Measurements from ENCODE around the gene NELFB.

Gene NELFB

GRCh38 chr9:137220317-137221094, 34.6 kb upstream of the NELFB start:
- H3K36me3 Mint-ChIP-seq (ENCODE audit: low read depth): no peaks in the 10 kb centered on the region
- peaks cover 6% of the 10 kb centered on the region for H3K4me1 Mint-ChIP-seq (ENCODE audit: low read depth)
- no peaks in the 10 kb centered on the region for H3K9me3 Mint-ChIP-seq

GRCh38 chr9:137221095-137221505, 34.0 kb upstream of the NELFB start:
- H3K4me3 Mint-ChIP-seq: no peak overlapping the region
- H3K27ac Mint-ChIP-seq: no peak overlapping the region
- H3K36me3 Mint-ChIP-seq (ENCODE audit: low read depth): no peaks in the 10 kb centered on the region
- H3K9me3 Mint-ChIP-seq: no peaks in the 10 kb centered on the region
- H3K27me3 Mint-ChIP-seq: no peaks in the 10 kb centered on the region
- peaks cover 6% of the 10 kb centered on the region for H3K4me1 Mint-ChIP-seq (ENCODE audit: low read depth)

More at GRCh38 chr9:137220317-137221094, 34.6 kb upstream of the NELFB start:
- H3K4me3 Mint-ChIP-seq: no peak overlapping the region
- no peaks in the 10 kb centered on the region for H3K27me3 Mint-ChIP-seq
- no peak overlapping the region for H3K27ac Mint-ChIP-seq

GRCh38 chr9:137221506-137222111, 33.5 kb upstream of the NELFB start:
- no peak overlapping the region for H3K4me3 Mint-ChIP-seq

DNA sequence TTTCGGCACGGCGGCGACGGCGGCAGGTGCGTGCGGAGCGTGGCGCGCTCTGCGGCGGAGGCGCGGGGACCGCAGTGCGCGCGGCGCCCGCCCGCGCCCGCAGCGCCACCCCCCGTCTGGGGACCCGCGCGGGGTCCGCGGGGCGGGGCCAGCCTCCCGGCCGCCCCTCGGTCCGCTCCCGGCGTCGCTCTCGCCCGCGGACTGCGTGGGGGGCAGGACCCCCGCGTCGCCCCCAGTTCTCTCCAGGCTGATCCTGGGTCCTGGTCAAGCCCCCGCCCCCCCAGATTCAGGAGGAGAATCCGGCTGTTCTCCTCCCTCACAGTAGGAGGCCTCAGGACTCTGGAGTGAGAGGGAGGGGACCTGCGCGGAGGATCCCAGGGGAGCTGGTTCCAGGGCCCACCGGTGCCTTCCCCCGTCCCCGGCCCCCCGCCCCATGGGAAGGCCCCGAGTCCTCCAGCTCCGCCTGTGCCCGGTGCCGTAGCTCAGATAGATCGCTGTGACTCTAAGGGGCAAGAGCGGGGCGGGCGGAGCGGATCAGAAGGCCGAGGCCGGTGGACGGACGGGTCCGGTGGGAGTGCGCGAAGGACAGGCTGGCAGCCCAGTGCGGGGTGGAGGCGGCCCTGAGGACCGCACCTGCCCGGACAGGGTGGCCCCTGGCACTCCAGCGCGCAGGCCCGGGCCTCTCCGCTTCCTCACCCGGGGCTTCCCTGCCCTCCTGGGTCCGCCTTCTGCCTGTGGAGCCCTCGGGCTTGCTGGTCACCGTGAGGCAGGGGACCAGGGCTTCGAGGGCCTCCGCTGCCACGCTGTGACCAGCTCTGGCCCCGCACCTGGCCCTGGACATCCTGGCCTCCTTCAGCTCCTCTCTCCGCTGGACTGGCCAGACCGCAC, 32.7 kb upstream of the NELFB start, which contains the start of gene RNF208:
TSS of gene RNF208 (minus strand) at position 51 of the 888 bp plus-strand sequence. CDS start 1,028 bp downstream, outside the sequence.
- peaks cover under 1% of the 10 kb centered on the region for H3K27me3 Mint-ChIP-seq
- H3K4me1 Mint-ChIP-seq (ENCODE audit: low read depth): peaks cover 6% of the 10 kb centered on the region
- H3K36me3 Mint-ChIP-seq (ENCODE audit: low read depth): no peaks in the 10 kb centered on the region
- peak within 1 kb of the TSS; percentile 83 for H3K4me3 Mint-ChIP-seq
- no peak within 1 kb of the TSS for H3K27ac Mint-ChIP-seq
- no peaks in the 10 kb centered on the region for H3K9me3 Mint-ChIP-seq

More at GRCh38 chr9:137221506-137222111, 33.5 kb upstream of the NELFB start:
- Mint-ChIP-seq H3K27ac (no peak overlapping the region), H3K27me3 (no peaks in the 10 kb centered on the region), H3K36me3 (ENCODE audit: low read depth) (no peaks in the 10 kb centered on the region), H3K4me1 (ENCODE audit: low read depth) (peaks cover 6% of the 10 kb centered on the region), H3K9me3 (no peaks in the 10 kb centered on the region)

- Mint-ChIP-seq H3K27me3 (peaks cover 4% of the 10 kb centered on the region), H3K9me3 (no peaks in the 10 kb centered on the region), H3K4me1 (ENCODE audit: low read depth) (peaks cover 10% of the 10 kb centered on the region), H3K4me3 (peak overlapping the region; percentile 83), H3K36me3 (ENCODE audit: low read depth) (no peaks in the 10 kb centered on the region), H3K27ac (no peak overlapping the region)
Observed at GRCh38 chr9:137223078-137223970, 31.8 kb upstream of the NELFB start.

GRCh38 chr9:137224830-137225694, 30.1 kb upstream of the NELFB start, which contains the start of gene CYSRT1:
CYSRT1 (plus strand) TSS chr9:137225174; CDS start chr9:137225622, 448 bp downstream.
- H3K36me3 Mint-ChIP-seq (ENCODE audit: low read depth): no peaks in the 10 kb centered on the region
- H3K4me3 Mint-ChIP-seq: peak within 1 kb of the TSS; percentile 76
- peaks cover 4% of the 10 kb centered on the region for H3K27me3 Mint-ChIP-seq
- no peaks in the 10 kb centered on the region for H3K9me3 Mint-ChIP-seq
- H3K27ac Mint-ChIP-seq: no peak within 1 kb of the TSS
- peaks cover 10% of the 10 kb centered on the region for H3K4me1 Mint-ChIP-seq (ENCODE audit: low read depth)

GRCh38 chr9:137225699-137226331, 29.3 kb upstream of the NELFB start:
- Mint-ChIP-seq H3K27ac (no peak overlapping the region), H3K9me3 (no peaks in the 10 kb centered on the region), H3K4me3 (no peak overlapping the region), H3K36me3 (ENCODE audit: low read depth) (no peaks in the 10 kb centered on the region), H3K4me1 (ENCODE audit: low read depth) (peaks cover 10% of the 10 kb centered on the region), H3K27me3 (peaks cover 4% of the 10 kb centered on the region)

DNA sequence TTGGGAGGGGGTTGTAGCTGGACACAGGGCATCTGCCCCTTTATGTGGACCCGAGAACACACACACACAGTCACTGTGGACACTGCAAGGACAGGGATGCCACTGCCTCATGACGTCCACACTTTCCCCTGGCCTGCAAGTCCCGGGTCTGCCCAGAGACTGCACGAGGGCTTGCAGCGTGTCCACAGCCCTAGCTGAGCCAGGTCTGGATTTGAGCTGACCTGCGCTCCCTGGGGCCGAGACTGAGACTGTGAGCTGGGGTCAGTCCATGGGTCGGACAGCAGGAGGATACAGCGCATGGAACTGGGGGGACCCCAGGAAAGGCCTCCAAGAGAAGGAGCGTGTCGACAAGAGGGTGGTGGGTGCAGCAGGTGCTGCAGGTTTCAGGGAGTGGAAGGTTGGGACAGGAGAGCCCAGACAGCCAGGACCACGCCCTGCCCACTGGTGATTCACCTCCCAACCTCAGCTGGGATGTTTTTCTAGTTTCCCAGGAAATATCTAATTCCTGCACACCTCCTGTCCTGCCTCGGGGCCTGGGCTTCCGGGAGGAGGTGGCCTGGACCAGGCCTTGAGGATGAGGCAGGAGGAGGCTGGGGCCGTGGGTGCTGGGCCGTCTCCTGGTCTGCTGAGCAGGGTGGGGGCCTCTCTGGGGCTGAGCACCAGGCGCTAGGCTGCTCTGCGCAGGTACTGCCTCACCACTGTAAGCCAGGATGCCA, 28.6 kb upstream of the NELFB start:
- no peak overlapping the region for H3K27ac Mint-ChIP-seq
- H3K4me3 Mint-ChIP-seq: no peak overlapping the region
- H3K27me3 Mint-ChIP-seq: peaks cover 4% of the 10 kb centered on the region
- no peaks in the 10 kb centered on the region for H3K36me3 Mint-ChIP-seq (ENCODE audit: low read depth)
- H3K9me3 Mint-ChIP-seq: no peaks in the 10 kb centered on the region
- H3K4me1 Mint-ChIP-seq (ENCODE audit: low read depth): peaks cover 10% of the 10 kb centered on the region

- Mint-ChIP-seq H3K27ac (peak within 1 kb of the TSS; percentile 70), H3K4me3 (no peak within 1 kb of the TSS), H3K27me3 (peaks cover 4% of the 10 kb centered on the region), H3K36me3 (ENCODE audit: low read depth) (no peaks in the 10 kb centered on the region), H3K4me1 (ENCODE audit: low read depth) (peaks cover 10% of the 10 kb centered on the region), H3K9me3 (no peaks in the 10 kb centered on the region)
Observed at GRCh38 chr9:137227054-137227852, 27.9 kb upstream of the NELFB start, which contains the start of gene RNF224. RNF224 (plus strand) TSS chr9:137227502; CDS start chr9:137228336, 834 bp downstream.

- Mint-ChIP-seq H3K4me3 (no peak overlapping the region), H3K9me3 (no peaks in the 10 kb centered on the region), H3K27me3 (peaks cover 4% of the 10 kb centered on the region), H3K4me1 (ENCODE audit: low read depth) (peaks cover 10% of the 10 kb centered on the region), H3K36me3 (ENCODE audit: low read depth) (no peaks in the 10 kb centered on the region), H3K27ac (peak overlapping the region; percentile 70)
Observed at GRCh38 chr9:137227853-137228505, 27.1 kb upstream of the NELFB start.

DNA sequence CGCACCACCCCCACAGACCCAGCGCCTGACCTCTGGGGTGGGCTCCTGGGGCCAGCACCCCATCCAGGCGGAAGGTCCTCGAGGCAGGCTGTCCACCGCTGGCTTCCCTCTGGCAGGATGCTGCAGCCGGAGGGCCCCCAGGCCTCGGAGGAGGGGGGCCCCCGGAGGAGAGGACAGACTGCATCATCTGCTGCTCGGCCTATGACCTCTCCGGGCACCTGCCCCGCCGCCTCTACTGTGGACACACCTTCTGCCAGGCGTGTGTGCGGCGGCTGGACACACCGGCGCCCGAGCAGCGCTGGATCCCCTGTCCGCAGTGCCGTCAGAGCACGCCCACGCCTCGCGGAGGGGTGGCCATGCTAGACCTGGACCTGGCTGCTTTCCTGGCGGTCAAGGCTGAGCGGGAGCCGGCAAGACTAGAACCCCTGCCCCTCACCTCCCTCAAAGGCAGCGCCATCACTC, 26.6 kb upstream of the NELFB start:
- peaks cover 10% of the 10 kb centered on the region for H3K4me1 Mint-ChIP-seq (ENCODE audit: low read depth)
- no peak overlapping the region for H3K27ac Mint-ChIP-seq
- no peaks in the 10 kb centered on the region for H3K9me3 Mint-ChIP-seq
- peaks cover 4% of the 10 kb centered on the region for H3K27me3 Mint-ChIP-seq
- no peak overlapping the region for H3K4me3 Mint-ChIP-seq
- H3K36me3 Mint-ChIP-seq (ENCODE audit: low read depth): no peaks in the 10 kb centered on the region
